H1 (cell line): ENCODE measurements around the gene SND1. TPM values are rescaled to one million over a fixed set of nuclear protein-coding genes. Genes with fewer than 3 reads are reported as not detected.

Experiments
- SP1 ChIP-seq: IDR thresholded peaks from 2 replicates; pipeline ENCODE4 v1.6.1; 2011; ENCODE audit warnings: low read depth, low read length
- polyA plus RNA-seq, 7 experiments: library from polyadenylated mRNA; depleted of rRNA in 3 of 7; stranded (reverse) in 5 of 7; unstranded in 2 of 7; fragments of >200 nt in 5 of 7; fragments of 200-250 nt in 2 of 7; gene quantifications; 1 replicate in 5 of 7; 2 replicates in 1 of 7; 4 replicates in 1 of 7; pipeline versions ENCODE4 v1.2.1 to v1.2.3, GENCODE V29; 2011 to 2013; ENCODE audit warnings: missing spikeins in 2 of 7, mixed read lengths in 2 of 7
- total RNA-seq: library from RNA; stranded (reverse); fragmentation: NEBNext Ultra II Directional; extraction: Animal tissue kit (Norgen Biotek cat#: 25700); gene quantifications from 2 replicates; pipeline ENCODE4 v1.2.1, GENCODE V29; 2021

Gene SND1
- total and polyA plus RNA-seq, 2 of the 8 experiments (the other 6 are each of a cell fraction or from before 2014, with no cell fraction given) = 122 to 290 TPM

GRCh38 chr7:127821146-127821545 is 169.2 kb downstream of the SND1 start (continued):
- TF ChIP-seq SP1 = no peak
- TF ChIP-seq, all 59 proteins: peak for 0
